GM21576 (cell line): ENCODE results near the gene MS4A6A.
"Not testable (repeated sequence)": the region's sequence is repeated elsewhere in the genome, so short reads cannot be mapped to it uniquely, and the experiment has no call there.

Experiments
- ATAC-seq: cut with Tn5 transposase; IDR thresholded peaks from one replicate; pipeline ENCODE4 v1.9.1; 2021; ENCODE audit warnings: mild to moderate bottlenecking, moderate library complexity; ENCODE audit not compliant: unreplicated experiment

MS4A6A gene

GRCh38 chr11:60184824-60185511 lies 2.1 kb upstream of the MS4A6A start:
- peak; percentile 64 for ATAC-seq

GRCh38 chr11:60183591-60184205 lies 815 bp upstream of the MS4A6A start:
- ATAC-seq, result no peak

- no peak for ATAC-seq
Measured at GRCh38 chr11:60175860-60176275, 7.0 kb downstream of the MS4A6A start.

GRCh38 chr11:60172011-60172410 lies 10.9 kb downstream of the MS4A6A start:
- ATAC-seq, result no peak

- ATAC-seq, result no peak
Measured at GRCh38 chr11:60170566-60170965, 12.3 kb downstream of the MS4A6A start.

GRCh38 chr11:60169264-60169915 lies 13.5 kb downstream of the MS4A6A start:
- ATAC-seq, result no peak

GRCh38 chr11:60168306-60168705 lies 14.6 kb downstream of the MS4A6A start:
- ATAC-seq, result no peak

GRCh38 chr11:60165951-60166350 lies 16.9 kb downstream of the MS4A6A start:
- ATAC-seq, result no peak

GRCh38 chr11:60165538-60165937 lies 17.3 kb downstream of the MS4A6A start:
- ATAC-seq, result no peak

GRCh38 chr11:60164550-60165075 lies 18.3 kb downstream of the MS4A6A start:
- ATAC-seq, result no peak

- no peak for ATAC-seq
Measured at GRCh38 chr11:60161766-60162165, 21.1 kb downstream of the MS4A6A start.

- ATAC-seq, result no peak
Measured at GRCh38 chr11:60161107-60161506, 21.8 kb downstream of the MS4A6A start.

GRCh38 chr11:60159868-60160267 lies 23.0 kb downstream of the MS4A6A start:
- no peak for ATAC-seq

- no peak for ATAC-seq
Measured at GRCh38 chr11:60159284-60159683, 23.6 kb downstream of the MS4A6A start.

GRCh38 chr11:60158636-60159035 lies 24.2 kb downstream of the MS4A6A start:
- ATAC-seq, result no peak

- no peak for ATAC-seq
Measured at GRCh38 chr11:60155931-60156330, 27.0 kb downstream of the MS4A6A start.

GRCh38 chr11:60152727-60153126 lies 30.2 kb downstream of the MS4A6A start:
- ATAC-seq, result not testable (repeated sequence)

GRCh38 chr11:60150279-60150678 lies 32.6 kb downstream of the MS4A6A start:
- ATAC-seq, result no peak

GRCh38 chr11:60145677-60146076 lies 37.2 kb downstream of the MS4A6A start:
- no peak for ATAC-seq

- no peak for ATAC-seq
Measured at GRCh38 chr11:60143768-60144167, 39.1 kb downstream of the MS4A6A start.

- ATAC-seq, result no peak
Measured at GRCh38 chr11:60133917-60134316, 49.0 kb downstream of the MS4A6A start.

GRCh38 chr11:60131912-60132311 lies 51.0 kb downstream of the MS4A6A start:
- no peak for ATAC-seq
